Mucosa of rectum (tissue), 2 donors: ENCODE results near the gene APBA1.
A peak's percentile ranks its signal among the peaks of the same experiment; 100 is the strongest.

Source experiments
- H3K27ac ChIP-seq, 2 donors: one replicate each; pipeline ENCODE4 v1.7.0; 2013; ENCODE audit warnings: inconsistent platforms in 2 of 2, low read depth in 2 of 2, low read length in 2 of 2
- H3K27me3 ChIP-seq, 2 donors: one replicate each; pipeline ENCODE4 v1.7.0; 2013; ENCODE audit warnings: low read length in 2 of 2; ENCODE audit not compliant: control insufficient read depth in 2 of 2, insufficient read depth in 2 of 2
- H3K36me3 ChIP-seq, 2 donors: one replicate each; pipeline ENCODE4 v1.7.0; 2013; ENCODE audit warnings: low read length in 2 of 2; ENCODE audit not compliant: control insufficient read depth in 2 of 2, insufficient read depth in 2 of 2
- H3K4me1 ChIP-seq, 2 donors: one replicate each; pipeline ENCODE4 v1.7.0; 2013; ENCODE audit warnings: low read length in 2 of 2, mild to moderate bottlenecking in 1 of 2; ENCODE audit not compliant: control insufficient read depth in 2 of 2, insufficient read depth in 2 of 2
- H3K4me3 ChIP-seq, 2 donors: one replicate each; pipeline ENCODE4 v1.7.0; 2013; ENCODE audit warnings: low read length in 2 of 2
- H3K9ac ChIP-seq, 2 donors: one replicate each; pipeline ENCODE4 v1.7.0; 2013; ENCODE audit warnings: low read length in 2 of 2, low read depth in 1 of 2, mild to moderate bottlenecking in 1 of 2
- H3K9me3 ChIP-seq, 2 donors: one replicate each; pipeline ENCODE4 v1.7.0; 2013; ENCODE audit warnings: low read length in 2 of 2; ENCODE audit not compliant: control insufficient read depth in 2 of 2
- donor health status: healthy.
- donor health status: Normal muscosa, but diverticular disease.

Gene APBA1

DNA sequence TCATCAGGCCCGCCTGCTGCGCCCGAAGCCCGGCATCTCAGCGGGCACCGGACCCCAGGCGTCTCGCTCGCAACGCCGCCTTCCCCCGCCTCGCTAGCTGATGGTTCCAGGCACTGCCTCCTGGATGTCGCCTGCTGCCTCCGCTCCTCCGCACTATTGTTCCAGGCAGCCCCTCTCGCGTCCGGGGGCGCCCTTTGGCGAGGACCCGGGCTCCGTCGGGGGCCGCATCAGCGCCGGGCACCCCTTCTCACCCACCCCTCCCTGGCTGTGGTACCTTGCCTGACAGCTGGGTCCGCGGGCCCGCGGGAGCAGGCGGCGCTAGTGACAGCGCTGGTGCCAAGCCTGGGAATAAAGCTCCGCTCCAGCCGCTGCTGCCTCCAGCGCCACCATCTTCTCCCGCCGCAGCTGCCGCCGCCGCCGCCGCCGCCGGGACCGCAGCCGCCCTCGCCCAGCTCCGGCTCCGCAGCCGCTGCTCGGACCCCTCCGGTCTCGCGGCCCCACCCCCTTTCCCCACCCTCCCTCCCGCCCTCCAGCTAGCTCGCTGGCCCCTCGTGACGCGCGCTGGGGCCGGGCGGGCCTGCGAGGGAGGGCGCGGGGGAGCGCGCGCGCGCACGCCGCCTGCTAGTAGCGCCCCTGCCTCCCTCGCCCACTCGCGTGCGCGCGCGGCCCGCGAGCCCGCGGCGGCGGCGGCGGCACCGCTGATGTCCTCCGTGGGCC is at the start of gene APBA1:
TSS of gene APBA1 (minus strand) at position 493 of the 717 bp plus-strand sequence.
- Histone ChIP-seq H3K4me3 (peak within 1 kb of the TSS; percentile 74 to 79), H3K27me3 (no peaks in the 10 kb centered on the region), H3K9ac (peak within 1 kb of the TSS; percentile 54 to 78), H3K27ac (peak within 1 kb of the TSS; percentile 74), H3K36me3 (no peaks in the 10 kb centered on the region), H3K4me1 (peaks cover 13 to 18% of the 10 kb centered on the region in 2 donors), H3K9me3 (no peaks in the 10 kb centered on the region)

DNA sequence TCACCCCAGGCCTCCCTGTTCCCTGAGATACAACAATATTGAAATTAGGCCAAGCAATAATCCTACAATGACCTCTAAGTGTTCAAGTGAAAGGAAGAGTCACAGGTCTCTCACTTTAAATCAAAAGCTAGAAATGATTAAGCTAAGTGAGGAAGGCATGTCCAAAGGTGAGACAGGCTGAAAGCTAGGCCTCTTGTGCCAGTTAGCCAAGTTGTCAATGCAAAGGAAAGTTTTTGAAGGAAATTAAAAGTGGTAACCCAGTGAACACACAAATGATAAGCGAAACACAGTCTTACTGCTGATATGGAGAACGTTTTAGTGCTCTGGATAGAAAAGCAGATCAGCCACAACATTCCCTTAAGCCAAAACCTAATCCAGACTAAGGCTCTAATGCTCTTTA is 47.8 kb upstream of the APBA1 start:
- H3K27ac ChIP-seq = peak overlapping the region; percentile 66 to 67
- no peaks in the 10 kb centered on the region for H3K27me3 ChIP-seq
- H3K9me3 ChIP-seq = no peaks in the 10 kb centered on the region
- peak overlapping the region in 1 of 2 donors; percentile 6 for H3K4me3 ChIP-seq
- peaks cover 12 to 19% of the 10 kb centered on the region in 2 donors for H3K36me3 ChIP-seq
- no peak overlapping the region for H3K9ac ChIP-seq
- peaks cover 21 to 43% of the 10 kb centered on the region in 2 donors for H3K4me1 ChIP-seq

DNA sequence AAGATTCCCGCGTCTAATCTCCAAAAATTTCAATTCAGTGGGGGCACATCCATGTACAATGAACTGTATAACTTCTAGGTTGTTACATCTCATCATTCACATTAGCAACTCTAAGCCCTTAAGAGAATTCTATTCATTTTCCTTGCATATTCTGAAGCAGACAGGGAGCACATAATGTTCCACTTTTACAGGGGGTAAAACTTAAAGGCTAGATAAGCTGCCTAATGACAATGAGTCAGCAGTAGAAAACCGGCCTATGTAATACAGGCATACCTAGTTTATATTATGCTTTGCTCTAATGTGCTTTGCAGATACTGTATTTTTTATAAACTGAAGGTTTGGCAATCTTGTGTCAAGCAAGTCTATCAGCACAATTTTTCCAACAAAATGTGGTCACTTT is 47.2 kb upstream of the APBA1 start:
- Histone ChIP-seq H3K9me3 (no peaks in the 10 kb centered on the region), H3K4me3 (no peak overlapping the region), H3K36me3 (peaks cover 11 to 18% of the 10 kb centered on the region in 2 donors), H3K27me3 (no peaks in the 10 kb centered on the region), H3K4me1 (peaks cover 21 to 43% of the 10 kb centered on the region in 2 donors), H3K9ac (no peak overlapping the region), H3K27ac (peak overlapping the region; percentile 66 to 67)

DNA sequence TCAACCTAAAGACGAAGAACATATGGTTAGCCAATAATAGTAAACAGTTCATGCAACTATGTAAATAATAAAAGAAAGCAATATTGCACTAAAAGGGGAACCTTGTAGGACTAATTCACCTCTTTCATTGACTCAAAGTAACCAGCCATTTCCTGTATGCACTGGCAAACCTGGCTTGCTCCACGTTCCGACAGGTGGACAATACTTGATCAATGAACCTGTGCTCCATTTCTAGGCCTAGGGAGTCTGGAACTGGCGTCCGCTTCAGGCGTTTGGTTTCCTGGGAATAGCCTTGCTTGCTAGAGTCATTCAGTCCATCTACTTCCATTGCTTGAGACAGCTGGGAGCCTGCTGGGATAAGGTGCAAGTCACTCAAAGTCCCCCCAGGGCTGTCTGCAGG is 46.0 kb upstream of the APBA1 start:
- Histone ChIP-seq H3K36me3 (peaks cover 6 to 12% of the 10 kb centered on the region in 2 donors), H3K4me1 (peaks cover 21 to 43% of the 10 kb centered on the region in 2 donors), H3K27ac (peak overlapping the region; percentile 40 to 67), H3K4me3 (no peak overlapping the region), H3K9me3 (no peaks in the 10 kb centered on the region), H3K27me3 (no peaks in the 10 kb centered on the region), H3K9ac (no peak overlapping the region)

DNA sequence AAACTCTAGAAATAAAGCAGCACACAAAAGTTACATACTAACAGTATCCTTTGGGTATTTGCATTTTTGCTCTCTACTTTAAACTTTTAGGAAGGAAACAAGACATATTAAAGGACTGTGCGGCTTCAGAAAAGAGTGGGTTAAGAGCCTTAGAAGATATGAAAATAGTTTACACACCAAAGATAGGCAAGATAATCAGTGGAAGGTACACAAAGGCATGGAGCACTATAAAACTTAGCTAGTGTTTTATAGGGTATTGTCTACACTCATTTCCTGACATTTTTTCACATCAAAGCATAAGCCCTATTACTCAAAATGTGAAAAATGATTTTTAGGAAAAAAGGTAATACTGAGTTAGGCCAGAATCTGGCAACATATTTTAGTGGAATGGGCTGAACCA is 43.7 kb upstream of the APBA1 start:
- peaks cover 21 to 42% of the 10 kb centered on the region in 2 donors for H3K4me1 ChIP-seq
- no peak overlapping the region for H3K27ac ChIP-seq
- H3K27me3 ChIP-seq = no peaks in the 10 kb centered on the region
- peaks cover 2 to 4% of the 10 kb centered on the region in 2 donors for H3K36me3 ChIP-seq
- no peak overlapping the region for H3K9ac ChIP-seq
- H3K4me3 ChIP-seq = peak overlapping the region in 1 of 2 donors; percentile 29
- H3K9me3 ChIP-seq = no peaks in the 10 kb centered on the region

DNA sequence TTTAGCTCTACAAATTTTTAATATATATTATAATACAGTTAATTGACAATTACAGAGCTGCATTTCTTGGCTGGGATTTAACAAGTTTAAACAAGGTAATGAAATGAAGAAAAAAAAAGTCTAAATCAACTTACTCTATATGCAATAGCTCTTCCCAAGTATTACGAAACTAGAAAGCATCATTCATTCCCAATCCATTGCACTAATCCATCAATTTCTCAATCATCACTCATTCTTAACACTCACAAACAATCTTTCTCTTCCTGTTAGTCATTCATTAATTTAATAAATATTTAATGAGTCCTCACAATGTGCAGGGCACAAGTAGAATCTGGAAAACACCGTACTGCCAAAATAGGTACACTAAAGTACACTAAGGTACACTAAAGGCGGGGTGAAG is 42.9 kb upstream of the APBA1 start:
- Histone ChIP-seq H3K4me1 (peaks cover 17 to 35% of the 10 kb centered on the region in 2 donors), H3K27me3 (no peaks in the 10 kb centered on the region), H3K36me3 (peaks cover 2 to 4% of the 10 kb centered on the region in 2 donors), H3K27ac (no peak overlapping the region), H3K9me3 (no peaks in the 10 kb centered on the region), H3K9ac (no peak overlapping the region), H3K4me3 (no peak overlapping the region)

DNA sequence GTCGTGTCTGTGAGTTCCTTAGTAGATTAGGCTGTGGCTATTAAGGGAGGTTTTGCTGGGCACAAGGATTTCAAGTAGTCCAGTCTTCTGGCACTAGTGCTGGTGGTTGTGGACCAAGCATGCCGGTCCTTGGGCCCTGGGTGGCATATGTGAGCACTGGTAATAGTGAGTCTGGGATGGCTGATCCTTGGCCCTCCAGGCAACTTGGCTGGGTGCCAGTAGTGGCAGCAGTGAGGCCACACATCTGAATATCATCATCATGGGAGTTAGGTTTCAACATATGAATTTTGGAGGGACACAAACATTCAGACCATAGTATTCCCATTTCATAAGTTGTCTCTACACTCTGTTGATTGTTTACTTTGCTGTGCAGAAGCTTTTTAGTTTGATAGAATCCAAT is 25.3 kb upstream of the APBA1 start:
- Histone ChIP-seq H3K27ac (no peak overlapping the region), H3K9me3 (peaks cover 0 to 14% of the 10 kb centered on the region in 2 donors)

DNA sequence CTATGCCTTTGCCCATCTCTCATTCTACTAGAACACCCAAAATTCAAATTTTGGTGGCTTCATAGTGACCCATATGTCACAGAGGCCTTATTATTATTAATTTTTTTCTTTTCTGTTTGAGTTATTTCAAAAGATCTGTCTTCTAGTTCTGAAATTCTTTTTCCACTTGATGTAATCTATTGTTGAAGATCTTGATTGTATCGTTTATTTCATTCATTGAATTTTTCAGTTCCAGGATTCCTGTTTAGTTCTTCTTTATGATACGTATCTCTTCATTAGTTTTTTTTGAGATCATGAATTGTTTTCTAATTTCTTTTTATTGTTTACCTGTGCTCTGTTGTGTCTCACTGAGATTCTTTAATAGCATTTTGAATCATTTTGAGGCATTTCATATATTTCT is 24.6 kb upstream of the APBA1 start:
- Histone ChIP-seq H3K36me3 (no peaks in the 10 kb centered on the region), H3K9me3 (peaks cover 0 to 14% of the 10 kb centered on the region in 2 donors), H3K4me3 (no peak overlapping the region), H3K4me1 (no peaks in the 10 kb centered on the region), H3K27ac (no peak overlapping the region), H3K9ac (no peak overlapping the region), H3K27me3 (no peaks in the 10 kb centered on the region)

More for the DNA sequence above, 25.3 kb upstream of the APBA1 start:
- no peak overlapping the region for H3K9ac ChIP-seq
- H3K27me3 ChIP-seq = no peaks in the 10 kb centered on the region
- no peaks in the 10 kb centered on the region for H3K36me3 ChIP-seq
- H3K4me1 ChIP-seq = no peaks in the 10 kb centered on the region
- no peak overlapping the region for H3K4me3 ChIP-seq

DNA sequence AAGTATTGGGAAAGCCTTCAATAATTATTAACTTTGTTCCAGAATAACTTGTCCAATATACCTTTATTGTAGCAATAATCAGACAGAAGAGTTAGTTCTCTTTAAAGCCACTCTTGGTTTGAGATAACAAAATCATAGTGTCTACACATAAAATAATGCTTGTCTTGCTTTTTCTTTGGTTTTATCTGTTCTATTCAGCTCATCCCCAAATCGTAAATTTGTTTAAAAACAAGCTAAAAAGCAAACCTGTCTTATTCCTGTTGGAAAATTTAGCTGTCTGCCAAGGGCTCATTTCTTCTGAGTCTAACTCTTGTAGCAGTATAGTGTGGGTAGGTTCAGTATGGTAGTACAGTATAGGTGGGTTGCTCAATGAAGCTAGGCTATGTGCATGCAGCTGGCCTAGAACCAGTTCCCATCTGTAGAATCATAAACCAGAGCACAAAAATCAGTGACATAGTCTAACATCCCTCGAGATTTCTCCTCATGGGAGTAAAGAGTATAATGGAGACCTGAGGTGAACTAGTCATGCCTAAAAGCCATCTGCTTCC is 17.9 kb upstream of the APBA1 start:
- Histone ChIP-seq H3K27ac (no peak overlapping the region), H3K36me3 (no peaks in the 10 kb centered on the region), H3K4me3 (no peak overlapping the region), H3K4me1 (peaks cover 0 to 2% of the 10 kb centered on the region in 2 donors), H3K27me3 (no peaks in the 10 kb centered on the region), H3K9ac (no peak overlapping the region), H3K9me3 (no peaks in the 10 kb centered on the region)

DNA sequence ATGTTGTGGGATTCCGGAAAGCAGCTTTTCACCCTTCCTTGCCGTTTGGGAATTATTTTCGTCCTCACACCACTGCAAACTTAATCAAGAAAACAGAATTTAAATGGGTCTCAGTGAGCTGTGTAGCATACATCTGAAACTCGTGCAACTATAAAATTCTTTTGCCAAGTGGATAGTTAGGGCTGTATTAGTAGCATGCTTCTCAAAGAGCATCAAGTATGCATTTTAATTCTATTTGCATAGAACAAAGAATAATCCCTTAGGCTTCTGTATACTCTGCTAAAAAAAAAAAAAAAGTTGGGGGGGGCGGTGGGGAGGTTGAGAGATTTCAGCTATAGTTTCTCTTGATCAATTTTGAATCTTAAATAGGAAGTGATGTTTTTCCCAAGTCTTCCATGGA is 11.8 kb upstream of the APBA1 start:
- Histone ChIP-seq H3K9ac (no peak overlapping the region), H3K27me3 (no peaks in the 10 kb centered on the region), H3K4me1 (no peaks in the 10 kb centered on the region), H3K36me3 (no peaks in the 10 kb centered on the region), H3K9me3 (no peaks in the 10 kb centered on the region), H3K27ac (no peak overlapping the region), H3K4me3 (no peak overlapping the region)
